Central memory CD8-positive, alpha-beta T cell (primary cell): ENCODE measurements around the gene EIF1.

Experiments
- ATAC-seq: fragments of 150-1000 bp; cut with Tn5 transposase; replicated peaks from 2 replicates; pipeline ENCODE4 v1.10.0; 2022; ENCODE audit warnings: mild to moderate bottlenecking, moderate FRiP score, moderate number of reproducible peaks; ENCODE audit not compliant: poor library complexity, severe bottlenecking; ENCODE audit errors: extremely low read depth
- DNase-seq, 2 donors: peaks; one replicate each; pipeline ENCODE4 v3.0.0; 2021; ENCODE audit warnings: low spot score in 2 of 2
- H3K27ac Mint-ChIP-seq: one replicate; pipeline ENCODE4 v1.8.0; 2022; ENCODE audit warnings: low read depth, mild to moderate bottlenecking, moderate library complexity, mixed read lengths
- H3K27me3 Mint-ChIP-seq: one replicate; pipeline ENCODE4 v1.8.0; 2022; ENCODE audit warnings: mixed read lengths
- H3K36me3 Mint-ChIP-seq: one replicate; pipeline ENCODE4 v1.8.0; 2022; ENCODE audit warnings: mild to moderate bottlenecking, moderate library complexity, mixed read lengths; ENCODE audit not compliant: insufficient read depth
- H3K4me1 Mint-ChIP-seq: one replicate; pipeline ENCODE4 v1.8.0; 2022; ENCODE audit warnings: mixed read lengths
- H3K4me3 Mint-ChIP-seq: one replicate; pipeline ENCODE4 v1.8.0; 2022; ENCODE audit warnings: mild to moderate bottlenecking, moderate library complexity, mixed read lengths
- H3K9me3 Mint-ChIP-seq: one replicate; pipeline ENCODE4 v1.8.0; 2022; ENCODE audit warnings: mixed read lengths

The EIF1 gene

GRCh38 chr17:41707803-41708669 is 19.4 kb downstream of the EIF1 start:
- no peak for DNase-seq
- H3K4me3 Mint-ChIP-seq = no peak overlapping the region
- no peaks in the 10 kb centered on the region for H3K9me3 Mint-ChIP-seq
- H3K27ac Mint-ChIP-seq = no peak overlapping the region
- ATAC-seq = no peak
- peaks cover 2% of the 10 kb centered on the region for H3K36me3 Mint-ChIP-seq
- peaks cover 61% of the 10 kb centered on the region for H3K27me3 Mint-ChIP-seq
- no peaks in the 10 kb centered on the region for H3K4me1 Mint-ChIP-seq

- H3K4me1 Mint-ChIP-seq = no peaks in the 10 kb centered on the region
- peaks cover 53% of the 10 kb centered on the region for H3K27me3 Mint-ChIP-seq
- H3K27ac Mint-ChIP-seq = no peak overlapping the region
- no peaks in the 10 kb centered on the region for H3K9me3 Mint-ChIP-seq
- peaks cover 2% of the 10 kb centered on the region for H3K36me3 Mint-ChIP-seq
- ATAC-seq (no peak), DNase-seq (no peak)
- H3K4me3 Mint-ChIP-seq = no peak overlapping the region
Measured at GRCh38 chr17:41710472-41711090, 21.9 kb downstream of the EIF1 start.

GRCh38 chr17:41711669-41712400 is 23.1 kb downstream of the EIF1 start, which contains the start of gene GAST:
Gene GAST, plus strand, starts transcription at chr17:41712331. Its CDS starts 3,106 bp downstream, at chr17:41715437.
- Mint-ChIP-seq H3K9me3 (no peaks in the 10 kb centered on the region), H3K4me1 (no peaks in the 10 kb centered on the region), H3K36me3 (peaks cover 2% of the 10 kb centered on the region), H3K27ac (no peak within 1 kb of the TSS), H3K4me3 (no peak within 1 kb of the TSS), H3K27me3 (peaks cover 43% of the 10 kb centered on the region)
- DNase-seq (no peak), ATAC-seq (no peak)

GRCh38 chr17:41717408-41718286 is 29.0 kb downstream of the EIF1 start:
- no peak for DNase-seq
- no peak for ATAC-seq
- H3K27ac Mint-ChIP-seq = no peak overlapping the region
- H3K4me3 Mint-ChIP-seq = no peak overlapping the region
- no peaks in the 10 kb centered on the region for H3K4me1 Mint-ChIP-seq
- no peaks in the 10 kb centered on the region for H3K36me3 Mint-ChIP-seq
- H3K9me3 Mint-ChIP-seq = no peaks in the 10 kb centered on the region
- H3K27me3 Mint-ChIP-seq = peaks cover 14% of the 10 kb centered on the region

- no peak overlapping the region for H3K27ac Mint-ChIP-seq
- no peaks in the 10 kb centered on the region for H3K9me3 Mint-ChIP-seq
- no peak overlapping the region for H3K4me3 Mint-ChIP-seq
- DNase-seq (no peak), ATAC-seq (no peak)
- no peaks in the 10 kb centered on the region for H3K4me1 Mint-ChIP-seq
- H3K36me3 Mint-ChIP-seq = no peaks in the 10 kb centered on the region
- peaks cover 13% of the 10 kb centered on the region for H3K27me3 Mint-ChIP-seq
Measured at GRCh38 chr17:41718287-41718645, 29.6 kb downstream of the EIF1 start.

- Mint-ChIP-seq H3K27me3 (peaks cover 26% of the 10 kb centered on the region), H3K9me3 (no peaks in the 10 kb centered on the region), H3K4me1 (no peaks in the 10 kb centered on the region), H3K36me3 (no peaks in the 10 kb centered on the region), H3K27ac (no peak overlapping the region), H3K4me3 (no peak overlapping the region)
- DNase-seq = no peak
- no peak for ATAC-seq
Measured at GRCh38 chr17:41722231-41722630, 33.5 kb downstream of the EIF1 start.

GRCh38 chr17:41723801-41724475 is 35.3 kb downstream of the EIF1 start:
- Mint-ChIP-seq H3K4me3 (no peak overlapping the region), H3K27ac (no peak overlapping the region), H3K9me3 (no peaks in the 10 kb centered on the region), H3K36me3 (no peaks in the 10 kb centered on the region), H3K27me3 (peaks cover 26% of the 10 kb centered on the region), H3K4me1 (no peaks in the 10 kb centered on the region)
- ATAC-seq (no peak), DNase-seq (no peak)

- ATAC-seq = no peak
- Mint-ChIP-seq H3K4me1 (no peaks in the 10 kb centered on the region), H3K4me3 (no peak overlapping the region), H3K27ac (no peak overlapping the region), H3K36me3 (no peaks in the 10 kb centered on the region), H3K27me3 (peaks cover 26% of the 10 kb centered on the region), H3K9me3 (no peaks in the 10 kb centered on the region)
- DNase-seq = no peak
Measured at GRCh38 chr17:41724476-41725050, 35.9 kb downstream of the EIF1 start.

- no peak overlapping the region for H3K4me3 Mint-ChIP-seq
- ATAC-seq (no peak), DNase-seq (no peak)
- H3K27me3 Mint-ChIP-seq = peaks cover 26% of the 10 kb centered on the region
- H3K4me1 Mint-ChIP-seq = no peaks in the 10 kb centered on the region
- no peak overlapping the region for H3K27ac Mint-ChIP-seq
- H3K36me3 Mint-ChIP-seq = no peaks in the 10 kb centered on the region
- no peaks in the 10 kb centered on the region for H3K9me3 Mint-ChIP-seq
Measured at GRCh38 chr17:41725134-41725533, 36.4 kb downstream of the EIF1 start.

- Mint-ChIP-seq H3K27me3 (peaks cover 31% of the 10 kb centered on the region), H3K4me1 (no peaks in the 10 kb centered on the region), H3K9me3 (no peaks in the 10 kb centered on the region), H3K36me3 (no peaks in the 10 kb centered on the region), H3K4me3 (no peak overlapping the region), H3K27ac (no peak overlapping the region)
- DNase-seq = no peak
- ATAC-seq = no peak
Measured at GRCh38 chr17:41728056-41728455, 39.4 kb downstream of the EIF1 start.

GRCh38 chr17:41730479-41730878 is 41.8 kb downstream of the EIF1 start:
- H3K36me3 Mint-ChIP-seq = no peaks in the 10 kb centered on the region
- H3K4me3 Mint-ChIP-seq = no peak overlapping the region
- no peaks in the 10 kb centered on the region for H3K9me3 Mint-ChIP-seq
- ATAC-seq (no peak), DNase-seq (no peak)
- peaks cover 40% of the 10 kb centered on the region for H3K27me3 Mint-ChIP-seq
- H3K4me1 Mint-ChIP-seq = no peaks in the 10 kb centered on the region
- no peak overlapping the region for H3K27ac Mint-ChIP-seq
